Body of pancreas (tissue), 4 donors: ENCODE data around the gene KLHL15.

Experiments used
- CTCF ChIP-seq, 7 experiments: fragments of 450-650 bp in 4 of 7; fragments of 200-600 bp in 3 of 7; sonication (generic) in 3 of 7; IDR thresholded peaks; one replicate each; pipeline ENCODE4 v1.5.1; 2016 to 2019; ENCODE audit warnings: antibody characterized with exemption in 7 of 7
- POLR2A ChIP-seq, 3 donors: fragments of 450-650 bp; IDR thresholded peaks; one replicate each; pipeline ENCODE4 v1.6.1; 2016; ENCODE audit warnings: antibody characterized with exemption in 3 of 3, mild to moderate bottlenecking in 2 of 3

GRCh38 chrX:23981711-23982110 lies 45.3 kb downstream of the KLHL15 start:
- no peak for TF ChIP-seq CTCF (IDR thresholded peaks at IDR 0.05)
- no peak for TF ChIP-seq POLR2A (IDR thresholded peaks at IDR 0.05)
